Keratinocyte (primary cell): Measurements from ENCODE around the gene RND3. TPM values are rescaled to one million over a fixed set of nuclear protein-coding genes. Genes with fewer than 3 reads are reported as not detected.
A peak's percentile ranks its signal among the peaks of the same experiment; 100 is the strongest.

Source experiments
- DNase-seq: peaks from one replicate; pipeline ENCODE4 v3.0.0-alpha.2; 2011; ENCODE audit warnings: low read depth, missing footprints, low spot score
- FAIRE-seq: peaks from 2 replicates; lab custom pipeline; 2011; peaks lifted over from hg19 to GRCh38; lab: Jason Lieb, UNC
- H2AFZ ChIP-seq: 2 replicates; pipeline ENCODE4 v1.6.0; 2012; ENCODE audit warnings: low read length, control low read depth, inconsistent platforms; ENCODE audit not compliant: control insufficient read depth
- H3K27ac ChIP-seq: 2 replicates; pipeline ENCODE4 v1.5.1; 2011; ENCODE audit warnings: low read length; ENCODE audit not compliant: control insufficient read depth, insufficient read depth
- H3K27me3 ChIP-seq: 3 replicates; pipeline ENCODE4 v1.6.0; 2011; ENCODE audit warnings: low read length; ENCODE audit not compliant: control insufficient read depth, insufficient read depth; ENCODE audit errors: extremely low read depth
- H3K36me3 ChIP-seq, 2 experiments: 2 replicates in 1 of 2; 3 replicates in 1 of 2; pipeline ENCODE4 v1.5.1; 2011; ENCODE audit warnings: low read length in 2 of 2, mild to moderate bottlenecking in 1 of 2; ENCODE audit not compliant: control insufficient read depth in 2 of 2, insufficient read depth in 2 of 2; ENCODE audit errors: extremely low read depth in 1 of 2
- H3K4me1 ChIP-seq: 3 replicates; pipeline ENCODE4 v1.5.1; 2011; ENCODE audit warnings: low read length; ENCODE audit not compliant: control insufficient read depth, insufficient read depth; ENCODE audit errors: extremely low read depth
- H3K4me2 ChIP-seq: 3 replicates; pipeline ENCODE4 v1.6.0; 2011; ENCODE audit warnings: low read depth, low read length; ENCODE audit not compliant: control insufficient read depth, insufficient read depth; ENCODE audit errors: extremely low read depth
- H3K4me3 ChIP-seq, 3 experiments: fragments of 200-600 bp in 1 of 3; sonication (generic) in 1 of 3; 2 replicates in 2 of 3; 3 replicates in 1 of 3; pipeline ENCODE4 v1.5.1; 2011 to 2016; ENCODE audit warnings: low read length in 3 of 3, mild to moderate bottlenecking in 3 of 3, control low read depth in 2 of 3, inconsistent platforms in 1 of 3, low read depth in 1 of 3, mixed read lengths in 1 of 3, mixed run types in 1 of 3, moderate library complexity in 1 of 3; ENCODE audit not compliant: control insufficient read depth in 2 of 3, insufficient read depth in 2 of 3; ENCODE audit errors: extremely low read depth in 1 of 3
- H3K79me2 ChIP-seq: 2 replicates; pipeline ENCODE4 v1.6.0; 2012; ENCODE audit warnings: low read length; ENCODE audit not compliant: control insufficient read depth, insufficient read depth
- H3K9ac ChIP-seq: 3 replicates; pipeline ENCODE4 v1.6.0; 2011; ENCODE audit warnings: low read length; ENCODE audit not compliant: control insufficient read depth, insufficient read depth; ENCODE audit errors: extremely low read depth
- H3K9me1 ChIP-seq: 3 replicates; pipeline ENCODE4 v1.6.0; 2011; ENCODE audit warnings: low read length; ENCODE audit not compliant: control insufficient read depth, insufficient read depth; ENCODE audit errors: extremely low read depth
- H3K9me3 ChIP-seq: 2 replicates; pipeline ENCODE4 v1.5.1; 2012; ENCODE audit warnings: low read depth, low read length; ENCODE audit not compliant: control insufficient read depth
- H4K20me1 ChIP-seq: 3 replicates; pipeline ENCODE4 v1.6.0; 2011; ENCODE audit warnings: low read length; ENCODE audit not compliant: control insufficient read depth, insufficient read depth; ENCODE audit errors: extremely low read depth
- CTCF ChIP-seq, 3 experiments: IDR thresholded peaks in 1 of 3; conservative IDR thresholded peaks in 1 of 3; optimal IDR thresholded peaks in 1 of 3; 2 replicates in 2 of 3; 3 replicates in 1 of 3; pipeline versions ENCODE3 to v1.5.1; 2011; ENCODE audit warnings: low read length in 3 of 3, mild to moderate bottlenecking in 3 of 3, moderate library complexity in 2 of 3, control low read depth in 1 of 3, inconsistent platforms in 1 of 3; ENCODE audit not compliant: insufficient read depth in 2 of 3; ENCODE audit errors: extremely low read depth in 1 of 3
- EZH2 ChIP-seq: IDR thresholded peaks from one replicate; pipeline ENCODE4 v1.6.1; 2012; ENCODE audit warnings: inconsistent platforms, mild to moderate bottlenecking, low read length, moderate library complexity
- dilution Hi-C: fragments of 300-500 bp; cut with MboI; formaldehyde crosslinking; loops from one replicate; pipeline ENCODE4 v1.7.0; 2020; ENCODE audit warnings: low sequenced_read_pairs; ENCODE audit not compliant: extremely low pct_ligation_motif_present
- polyA plus RNA-seq, 5 experiments: library from polyadenylated mRNA; depleted of rRNA in 3 of 5; stranded (reverse) in 3 of 5; stranded (forward) in 1 of 5; unstranded in 1 of 5; fragments of >200 nt; gene quantifications; 1 replicate in 1 of 5; 2 replicates in 3 of 5; 3 replicates in 1 of 5; pipeline versions ENCODE4 v1.2.1 to v1.2.3, GENCODE V29; 2011 to 2012; ENCODE audit warnings: missing spikeins in 2 of 5, low read depth in 1 of 5, low replicate concordance in 1 of 5

The RND3 gene
- polyA plus RNA-seq, 1 donor (not counting 4 experiments of a cell fraction or from before 2014, with no cell fraction given): 202 TPM

DNA sequence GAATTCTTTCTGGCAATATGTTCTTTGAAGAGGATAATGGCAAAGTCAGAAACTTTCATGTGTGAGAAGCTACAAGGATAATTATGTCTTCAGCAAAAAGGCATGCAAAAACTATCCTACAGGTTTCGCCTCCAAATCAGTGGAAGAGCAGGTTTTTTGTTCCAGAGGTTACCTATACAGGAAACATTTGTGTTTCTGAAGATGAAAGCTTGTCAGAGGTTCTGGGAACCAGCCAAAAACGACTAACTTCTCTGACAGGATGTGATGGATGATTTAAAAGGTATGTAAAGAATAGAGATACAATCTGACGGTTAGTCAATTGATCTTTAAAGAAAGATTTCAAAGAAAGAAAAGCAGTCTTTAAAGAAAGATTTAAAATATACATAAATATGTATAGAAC is 37.6 kb downstream of the RND3 start:
- no peak overlapping the region for H3K27ac ChIP-seq
- TF ChIP-seq EZH2 (no peak), CTCF (optimal IDR thresholded peaks at IDR 0.05 in 1 of 3, IDR thresholded peaks at IDR 0.05 in 1 of 3, conservative IDR thresholded peaks at IDR 0.05 in 1 of 3; ENCODE audit: extremely low read depth in 1 of 3, insufficient read depth in 2 of 3, low read length in 3 of 3) (no peak)
- H3K9me3 ChIP-seq: no peaks in the 10 kb centered on the region
- dilution Hi-C loops: no loop called here
- peak overlapping the region in 1 of 3 experiments; percentile 2 for H3K4me3 ChIP-seq
- no peaks in the 10 kb centered on the region for H4K20me1 ChIP-seq
- H3K9me1 ChIP-seq: no peaks in the 10 kb centered on the region
- H3K4me1 ChIP-seq: peaks cover 13% of the 10 kb centered on the region
- no peak overlapping the region for H3K9ac ChIP-seq
- peak; percentile 85 for FAIRE-seq
- H3K79me2 ChIP-seq: no peaks in the 10 kb centered on the region
- H3K27me3 ChIP-seq: no peaks in the 10 kb centered on the region
- H2AFZ ChIP-seq: no peak overlapping the region
- no peaks in the 10 kb centered on the region for H3K36me3 ChIP-seq
- peak overlapping the region; percentile 61 for H3K4me2 ChIP-seq
- no peak for DNase-seq

DNA sequence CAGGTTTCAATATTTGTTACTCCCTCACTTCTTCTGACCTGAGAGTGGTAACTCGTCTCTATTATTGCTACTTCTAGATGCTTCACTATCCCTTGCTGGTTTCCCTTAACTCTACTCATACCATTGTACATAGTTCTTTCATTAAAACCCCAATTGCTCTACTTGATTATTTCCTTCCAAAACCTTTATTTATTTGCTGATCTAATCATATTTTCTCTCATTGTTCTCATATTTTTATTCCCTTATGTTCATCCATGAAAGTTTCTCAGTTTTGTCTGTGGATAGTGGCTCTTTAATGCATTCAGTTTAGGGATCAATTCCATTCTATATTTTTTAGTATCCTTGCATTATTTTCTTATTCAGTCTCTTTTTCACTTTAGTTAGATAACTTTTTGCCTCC is 42.1 kb downstream of the RND3 start:
- H3K9ac ChIP-seq: no peak overlapping the region
- H3K79me2 ChIP-seq: no peaks in the 10 kb centered on the region
- no peaks in the 10 kb centered on the region for H3K27me3 ChIP-seq
- H2AFZ ChIP-seq: no peak overlapping the region
- no peaks in the 10 kb centered on the region for H4K20me1 ChIP-seq
- dilution Hi-C loops: no loop called here
- TF ChIP-seq CTCF (optimal IDR thresholded peaks at IDR 0.05 in 1 of 3, IDR thresholded peaks at IDR 0.05 in 1 of 3, conservative IDR thresholded peaks at IDR 0.05 in 1 of 3; ENCODE audit: extremely low read depth in 1 of 3, insufficient read depth in 2 of 3, low read length in 3 of 3) (no peak), EZH2 (no peak)
- H3K27ac ChIP-seq: no peak overlapping the region
- no peaks in the 10 kb centered on the region for H3K9me3 ChIP-seq
- no peak overlapping the region for H3K4me3 ChIP-seq
- no peaks in the 10 kb centered on the region for H3K9me1 ChIP-seq
- H3K4me1 ChIP-seq: peaks cover 13% of the 10 kb centered on the region
- no peak overlapping the region for H3K4me2 ChIP-seq
- DNase-seq: no peak
- no peak for FAIRE-seq
- H3K36me3 ChIP-seq: no peaks in the 10 kb centered on the region
